GM19239 (cell line): Measurements from ENCODE around the gene DUS1L.

Experiments used
- DNase-seq: peaks from one replicate; pipeline ENCODE4 v3.0.0; 2011; ENCODE audit warnings: low spot score; ENCODE audit not compliant: insufficient read length
- FAIRE-seq: peaks from 2 replicates; lab custom pipeline; 2011; peaks lifted over from hg19 to GRCh38; lab: Jason Lieb, UNC

DUS1L gene

DNA sequence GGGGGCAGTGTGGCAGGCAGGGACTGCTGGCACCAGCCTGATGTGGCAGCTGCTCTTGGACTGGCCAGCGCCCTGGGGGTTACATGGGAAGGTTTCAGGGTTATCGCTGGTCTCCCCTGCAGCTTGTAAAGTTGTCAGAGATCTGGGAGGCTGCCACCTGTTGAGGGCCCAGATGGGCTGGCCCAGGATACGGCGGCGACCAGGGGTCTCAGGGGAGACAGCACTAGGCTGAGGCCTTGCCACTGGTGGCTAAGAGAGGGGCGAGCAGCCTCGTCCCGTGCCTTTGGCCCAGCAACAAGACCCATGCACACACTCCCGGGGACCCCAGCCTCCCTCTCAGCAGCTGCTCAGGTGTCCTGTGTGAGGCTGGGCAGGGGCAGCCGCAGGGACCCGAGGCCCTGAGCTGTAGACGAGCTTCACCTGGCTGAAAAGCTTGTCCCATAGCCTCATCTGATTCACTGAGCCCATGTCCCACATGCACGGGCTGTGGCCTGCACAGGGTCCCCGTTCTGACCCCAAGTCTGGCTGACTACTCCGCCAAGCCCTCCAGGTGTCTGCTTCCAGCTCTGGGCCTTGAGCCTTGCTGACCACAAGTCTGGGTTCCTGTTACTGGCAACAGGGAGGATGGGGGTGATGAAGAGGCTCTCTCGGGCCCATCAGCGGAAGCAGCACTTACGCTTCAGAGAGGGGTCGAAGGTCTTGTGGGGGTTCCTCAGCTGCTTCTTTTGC, 6.2 kb downstream of the DUS1L start:
- no peak for FAIRE-seq

GRCh38 chr17:82058855-82059249, 6.8 kb downstream of the DUS1L start:
- FAIRE-seq, result no peak

More for the DNA sequence above, 6.2 kb downstream of the DUS1L start:
- DNase-seq, result no peak

DNA sequence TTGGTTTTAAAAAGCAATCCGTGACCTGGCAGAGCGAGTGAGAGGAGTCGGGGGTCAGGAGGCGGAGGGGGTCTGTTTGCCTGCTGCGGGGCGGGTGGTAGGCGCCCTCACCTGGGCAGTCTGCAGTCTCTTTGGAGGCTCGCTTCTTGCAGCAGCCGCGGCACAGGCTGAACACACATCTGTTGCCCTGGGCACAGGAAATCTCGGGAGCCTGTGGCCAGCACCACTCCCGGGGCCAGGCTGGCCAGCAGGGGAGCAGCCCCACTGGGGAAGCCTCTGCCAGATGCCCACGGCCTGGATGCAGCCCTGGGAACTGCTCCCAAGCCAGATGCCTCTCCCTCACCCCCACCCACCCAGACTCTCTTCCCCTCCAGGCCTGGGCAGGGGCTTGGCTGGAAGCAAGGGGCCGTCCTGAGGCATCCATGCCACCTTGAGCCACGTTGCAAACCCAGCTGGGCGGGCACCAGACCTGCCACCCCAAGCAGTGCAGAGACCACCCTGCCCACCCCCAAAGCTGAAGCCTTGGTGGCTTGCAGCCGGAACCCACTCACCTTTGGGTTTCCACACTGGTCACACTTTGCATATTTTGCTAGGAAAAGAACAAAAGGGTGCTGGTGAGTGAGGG, 7.3 kb downstream of the DUS1L start:
- FAIRE-seq, result no peak

More at GRCh38 chr17:82058855-82059249, 6.8 kb downstream of the DUS1L start:
- DNase-seq, result no peak

GRCh38 chr17:82056729-82057621, 8.6 kb downstream of the DUS1L start:
- FAIRE-seq, result no peak
- no peak for DNase-seq

More for the DNA sequence above, 7.3 kb downstream of the DUS1L start:
- DNase-seq, result no peak

DNA sequence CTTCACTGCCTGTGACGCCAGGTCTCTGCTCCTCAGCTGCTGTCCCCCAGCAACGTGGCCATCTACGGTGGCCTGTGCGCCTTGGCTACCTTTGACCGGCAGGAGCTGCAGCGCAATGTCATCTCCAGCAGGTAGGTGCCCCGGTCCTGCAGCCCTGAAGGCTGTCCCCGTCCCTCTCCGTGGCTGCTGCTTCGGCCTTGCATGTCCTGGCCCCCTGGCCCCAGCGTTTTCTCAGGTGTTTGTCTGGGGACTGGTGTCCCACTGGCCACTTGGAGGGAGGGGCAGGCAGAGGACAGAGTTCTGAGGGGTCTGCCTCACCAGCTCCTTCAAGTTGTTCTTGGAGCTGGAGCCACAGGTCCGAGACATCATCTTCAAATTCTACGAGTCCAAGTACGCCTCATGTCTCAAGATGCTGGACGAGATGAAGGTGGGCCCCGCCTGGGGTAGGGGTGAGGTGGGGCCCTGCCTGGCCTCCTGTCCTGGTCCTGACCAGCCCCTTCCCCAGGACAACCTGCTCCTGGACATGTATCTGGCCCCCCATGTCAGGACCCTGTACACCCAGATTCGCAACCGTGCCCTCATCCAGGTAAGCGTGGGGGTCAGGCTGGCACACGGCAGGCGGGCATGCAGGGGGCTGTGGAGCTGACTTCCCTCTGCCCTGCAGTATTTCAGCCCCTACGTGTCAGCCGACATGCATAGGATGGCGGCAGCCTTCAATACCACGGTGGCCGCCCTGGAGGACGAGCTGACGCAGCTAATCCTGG, 9.5 kb downstream of the DUS1L start:
- DNase-seq (no peak), FAIRE-seq (no peak)

- DNase-seq (no peak), FAIRE-seq (no peak)
Observed at GRCh38 chr17:82055023-82055964, 10.3 kb downstream of the DUS1L start.

GRCh38 chr17:82054351-82055022, 11.1 kb downstream of the DUS1L start:
- FAIRE-seq (no peak), DNase-seq (no peak)

GRCh38 chr17:82053556-82054263, 11.9 kb downstream of the DUS1L start:
- no peak for FAIRE-seq
- DNase-seq, result no peak

- no peak for DNase-seq
- no peak for FAIRE-seq
Observed at GRCh38 chr17:82053130-82053529, 12.5 kb downstream of the DUS1L start.

- DNase-seq, result no peak
- FAIRE-seq, result no peak
Observed at GRCh38 chr17:82052638-82053059, 13.0 kb downstream of the DUS1L start.

DNA sequence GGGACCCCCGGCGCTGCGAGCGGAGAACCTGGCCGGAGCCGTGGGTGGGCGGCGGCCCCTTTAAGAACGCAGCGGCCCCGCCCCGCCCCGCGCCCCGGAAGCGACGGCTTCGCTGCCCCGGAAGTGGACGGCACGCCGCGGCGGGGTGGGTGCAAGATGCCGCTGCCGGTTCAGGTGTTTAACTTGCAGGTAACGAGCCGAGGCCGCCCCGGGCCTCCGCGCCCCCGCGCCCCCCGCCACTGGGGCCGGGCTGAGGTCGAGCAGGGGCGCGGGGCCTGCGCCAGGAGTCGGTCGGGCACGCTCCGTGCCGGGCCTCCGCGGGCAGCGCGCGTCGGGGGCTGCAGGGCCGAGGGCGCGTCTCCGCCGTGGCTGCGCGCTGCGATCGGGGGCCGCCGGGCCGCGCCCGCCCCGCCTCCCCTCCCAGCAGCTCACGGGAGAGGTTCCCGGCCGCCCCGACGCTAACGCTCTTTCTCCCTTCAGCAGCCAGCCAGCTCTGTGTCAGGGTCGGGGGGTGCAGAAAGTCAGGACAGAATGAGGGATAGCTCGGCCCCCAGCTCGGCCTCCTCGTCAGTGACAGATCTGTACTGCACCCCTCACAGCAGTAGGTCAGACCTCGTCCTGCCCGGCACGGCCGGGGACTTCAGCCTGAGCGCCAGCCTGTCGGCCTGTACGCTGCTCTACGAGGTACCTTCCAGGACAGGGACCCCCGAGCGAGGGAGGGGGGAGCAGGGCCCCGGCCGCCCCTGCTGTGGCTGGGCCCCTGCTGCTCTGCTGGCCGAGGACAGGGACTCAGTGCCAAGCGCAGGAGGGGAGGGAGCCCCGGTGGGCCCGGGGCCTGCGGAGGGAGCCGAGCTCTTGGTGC, 13.6 kb downstream of the DUS1L start, which contains the start of the genes GPS1 and RFNG:
TSS of gene GPS1 (plus strand) at position 123 of the 862 bp plus-strand sequence. CDS start at position 157, 34 bp downstream.
TSS of gene RFNG (minus strand) at position 36 of the 862 bp plus-strand sequence. CDS start 45 bp downstream, outside the sequence.
- FAIRE-seq, result peak; percentile 61

GRCh38 chr17:82050761-82051641, 14.6 kb downstream of the DUS1L start:
- no peak for DNase-seq
- FAIRE-seq, result no peak

More for the DNA sequence above, 13.6 kb downstream of the DUS1L start, which contains the start of the genes GPS1 and RFNG:
- peak; percentile 100 for DNase-seq

- FAIRE-seq (no peak), DNase-seq (no peak)
Observed at GRCh38 chr17:82050152-82050760, 15.3 kb downstream of the DUS1L start.

DNA sequence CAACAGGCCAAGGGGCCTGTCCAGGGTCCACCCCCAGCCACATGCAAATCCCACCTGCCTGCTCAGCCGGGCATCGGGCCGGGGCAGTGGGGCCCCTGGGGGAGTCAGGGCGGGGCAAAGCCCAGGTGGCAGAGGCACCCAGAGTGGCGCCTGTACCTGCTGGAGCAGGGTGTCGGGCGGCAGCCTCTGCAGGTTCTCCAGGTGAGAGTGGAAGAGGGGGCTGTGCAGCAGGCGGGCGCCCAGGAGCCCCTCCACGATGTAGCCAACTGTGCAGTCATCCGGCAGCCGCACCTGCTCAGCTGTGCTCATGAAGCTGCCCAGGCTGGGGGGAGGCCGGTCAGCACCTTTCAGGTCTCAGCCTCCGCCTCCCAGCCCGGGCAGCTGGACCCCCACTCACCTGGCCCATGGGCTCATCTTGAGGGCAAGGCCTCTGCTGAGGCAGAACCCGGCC, 16.1 kb downstream of the DUS1L start:
- FAIRE-seq (no peak), DNase-seq (no peak)

GRCh38 chr17:82049106-82049505, 16.5 kb downstream of the DUS1L start:
- FAIRE-seq, result no peak

More at GRCh38 chr17:82049106-82049505, 16.5 kb downstream of the DUS1L start:
- no peak for DNase-seq
